Central memory CD4-positive, alpha-beta T cell (primary cell): Measurements from ENCODE around the gene RNF166.
"Not testable (repeated sequence)": the region's sequence is repeated elsewhere in the genome, so short reads cannot be mapped to it uniquely, and the experiment has no call there.

Experiments used
- DNase-seq: peaks from one replicate; pipeline ENCODE4 v3.0.0; 2022

The RNF166 gene

DNA sequence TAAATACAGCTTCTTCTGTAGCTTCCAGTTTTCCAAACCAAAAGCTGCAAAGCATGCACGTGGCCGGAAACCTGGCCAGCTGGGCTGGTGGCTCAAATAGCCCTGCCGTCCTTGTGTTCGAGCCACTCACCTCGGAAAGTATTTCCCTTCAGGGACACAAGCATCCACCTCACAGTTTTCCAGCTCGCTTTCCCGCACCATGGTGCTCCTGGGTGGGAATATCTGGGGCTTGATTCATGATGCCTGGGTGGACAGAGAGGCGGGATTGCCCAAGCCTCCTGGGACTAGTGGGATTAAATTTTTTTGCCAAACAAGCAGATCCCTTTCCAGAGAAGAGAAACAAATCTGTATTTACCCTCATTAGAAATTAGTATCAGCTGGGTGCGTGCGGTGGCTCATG, 36.2 kb downstream of the RNF166 start:
- DNase-seq: no peak

- not testable (repeated sequence) for DNase-seq
Observed at GRCh38 chr16:88669493-88669892, 36.7 kb downstream of the RNF166 start.

DNA sequence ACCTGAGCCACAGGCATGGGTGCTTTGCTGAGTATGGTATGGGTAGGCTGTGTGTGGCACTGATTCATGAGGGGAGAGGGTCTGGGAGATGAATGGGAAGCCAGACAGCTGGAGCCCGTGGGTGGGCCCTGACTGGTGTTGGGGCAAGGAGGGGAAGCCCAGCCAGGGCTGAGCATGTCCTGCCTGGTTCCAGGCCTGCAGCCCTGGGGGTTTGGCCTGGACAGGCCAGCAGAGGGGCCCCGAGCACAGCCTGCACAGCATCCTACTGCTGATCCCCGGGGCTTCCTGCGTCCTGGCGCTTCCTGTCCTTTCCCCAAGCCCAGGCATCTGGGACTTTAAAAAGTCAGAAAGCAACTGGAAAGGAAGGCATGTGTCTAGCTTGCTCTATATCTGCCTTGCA, 38.7 kb downstream of the RNF166 start:
- no peak for DNase-seq

DNA sequence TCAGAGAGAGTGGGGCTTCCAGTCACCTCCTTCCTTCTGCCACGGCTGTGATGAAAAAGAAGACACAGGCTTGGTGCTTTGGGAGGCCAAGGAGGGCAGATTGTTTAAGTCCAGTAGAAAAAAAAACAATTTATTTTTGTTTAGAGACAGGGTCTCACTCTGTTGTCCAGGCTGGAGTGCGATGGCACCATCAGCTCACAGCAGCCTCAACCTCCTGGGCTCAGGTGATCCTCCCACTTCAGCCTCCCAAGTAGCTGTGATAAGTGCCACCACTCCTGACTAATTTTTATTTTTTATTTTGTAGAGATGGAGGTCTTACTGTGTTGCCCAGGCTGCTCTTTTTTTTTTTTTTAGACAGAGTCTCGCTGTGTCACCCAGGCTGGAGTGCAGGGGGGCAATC, 40.6 kb downstream of the RNF166 start:
- no peak for DNase-seq

DNA sequence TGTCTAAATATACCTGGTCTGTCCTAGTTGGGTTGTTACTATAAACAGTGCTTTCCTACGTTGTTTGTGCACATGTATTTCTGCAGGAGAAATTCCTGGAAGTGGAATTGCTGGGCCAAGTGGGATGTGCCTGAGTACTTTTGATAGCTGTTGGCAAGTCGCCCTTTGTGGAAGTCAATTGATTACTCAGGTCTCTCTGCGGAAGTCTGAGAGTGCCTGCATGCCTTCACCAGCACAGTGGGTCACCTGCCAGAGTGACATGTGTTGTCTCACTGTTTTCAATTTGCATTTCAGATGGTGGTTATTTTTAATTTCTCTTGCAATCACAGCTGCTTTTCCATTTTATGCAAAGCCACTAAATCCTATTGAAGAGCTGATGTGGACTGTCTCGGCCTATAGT, 41.1 kb downstream of the RNF166 start:
- no peak for DNase-seq

GRCh38 chr16:88662843-88663606, 43.2 kb downstream of the RNF166 start, which contains the start of gene MVD:
Gene MVD, minus strand, starts transcription at chr16:88663091. Its CDS starts 11 bp downstream, at chr16:88663080.
- peak; percentile 95 for DNase-seq

- no peak for DNase-seq
Observed at GRCh38 chr16:88662222-88662842, 43.9 kb downstream of the RNF166 start.

DNA sequence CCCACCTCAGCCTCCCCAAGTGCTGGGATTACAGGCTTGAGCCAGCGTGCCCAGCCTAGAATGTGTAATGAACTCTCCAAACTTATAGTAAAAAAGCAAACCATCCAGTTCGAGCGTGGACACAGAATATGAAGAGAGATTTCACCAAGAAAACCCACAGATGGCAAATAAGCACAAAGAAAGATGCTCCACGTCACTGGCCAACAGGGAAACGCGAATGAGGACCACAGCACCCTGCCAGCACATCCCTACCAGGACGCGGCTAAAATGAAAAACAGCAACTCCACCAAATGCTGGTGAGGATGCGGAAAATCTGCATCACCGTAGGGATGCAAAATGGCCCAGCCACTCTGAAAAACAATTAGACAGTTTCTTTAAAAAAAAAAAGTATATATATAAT, 44.7 kb downstream of the RNF166 start:
- DNase-seq: no peak

- no peak for DNase-seq
Observed at GRCh38 chr16:88659160-88659559, 47.0 kb downstream of the RNF166 start.

DNA sequence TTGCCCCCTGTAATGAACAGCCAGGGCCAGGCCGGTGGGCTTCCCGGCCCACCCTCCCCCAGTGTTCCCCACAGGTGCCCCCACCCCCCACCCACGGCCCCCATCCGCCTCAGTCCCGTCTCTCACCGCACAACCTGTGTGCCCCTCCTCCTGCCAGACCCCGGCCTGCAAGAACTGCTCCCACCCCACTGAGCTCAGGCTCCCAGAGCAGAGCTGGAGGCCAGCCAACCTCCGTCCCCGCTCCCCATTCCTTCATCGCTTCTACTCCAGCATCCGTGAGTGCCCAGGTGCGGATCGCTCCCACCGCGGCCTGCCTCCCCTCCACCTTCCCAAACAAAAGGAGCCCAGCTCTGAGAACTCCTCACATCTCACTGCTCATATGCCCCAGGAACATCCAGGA, 47.5 kb downstream of the RNF166 start:
- no peak for DNase-seq

- DNase-seq: no peak
Observed at GRCh38 chr16:88657371-88657770, 48.8 kb downstream of the RNF166 start.

DNA sequence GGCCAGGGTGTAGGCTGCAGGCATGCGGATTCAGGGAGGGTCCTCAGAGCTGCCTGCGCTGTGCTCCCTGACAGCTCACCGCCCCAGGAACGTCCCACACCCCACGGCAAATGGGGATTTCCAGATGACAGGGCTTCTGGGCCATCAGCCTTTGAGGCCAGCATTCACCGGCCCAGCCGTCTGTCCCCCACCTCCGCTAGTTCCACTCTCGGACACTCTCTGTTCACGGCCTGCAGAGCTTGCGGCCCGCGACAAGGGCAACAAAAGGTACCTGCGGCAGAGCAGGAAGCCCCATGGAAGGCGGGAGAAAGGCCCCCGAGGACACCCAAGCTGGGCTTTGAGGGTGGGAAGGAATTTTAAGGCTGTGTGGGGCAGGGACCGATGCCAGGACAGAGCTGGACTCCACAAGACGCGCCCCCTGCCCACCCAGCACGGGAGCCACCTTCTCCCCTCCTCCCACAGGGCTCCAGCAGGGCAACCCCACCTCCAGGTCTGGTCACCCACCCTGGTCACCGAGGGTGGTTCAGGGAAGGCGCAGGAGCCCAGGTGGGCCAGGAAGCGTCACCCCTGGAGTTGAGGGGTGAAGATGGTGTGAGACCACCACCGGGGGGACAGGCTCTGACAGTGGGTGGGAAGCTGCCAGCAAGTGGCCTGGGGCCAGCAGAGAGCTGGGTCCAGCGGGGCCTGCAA, 49.8 kb downstream of the RNF166 start:
- DNase-seq: no peak

GRCh38 chr16:88655733-88656281, 50.4 kb downstream of the RNF166 start:
- DNase-seq: no peak

- no peak for DNase-seq
Observed at GRCh38 chr16:88655053-88655732, 51.0 kb downstream of the RNF166 start.

DNA sequence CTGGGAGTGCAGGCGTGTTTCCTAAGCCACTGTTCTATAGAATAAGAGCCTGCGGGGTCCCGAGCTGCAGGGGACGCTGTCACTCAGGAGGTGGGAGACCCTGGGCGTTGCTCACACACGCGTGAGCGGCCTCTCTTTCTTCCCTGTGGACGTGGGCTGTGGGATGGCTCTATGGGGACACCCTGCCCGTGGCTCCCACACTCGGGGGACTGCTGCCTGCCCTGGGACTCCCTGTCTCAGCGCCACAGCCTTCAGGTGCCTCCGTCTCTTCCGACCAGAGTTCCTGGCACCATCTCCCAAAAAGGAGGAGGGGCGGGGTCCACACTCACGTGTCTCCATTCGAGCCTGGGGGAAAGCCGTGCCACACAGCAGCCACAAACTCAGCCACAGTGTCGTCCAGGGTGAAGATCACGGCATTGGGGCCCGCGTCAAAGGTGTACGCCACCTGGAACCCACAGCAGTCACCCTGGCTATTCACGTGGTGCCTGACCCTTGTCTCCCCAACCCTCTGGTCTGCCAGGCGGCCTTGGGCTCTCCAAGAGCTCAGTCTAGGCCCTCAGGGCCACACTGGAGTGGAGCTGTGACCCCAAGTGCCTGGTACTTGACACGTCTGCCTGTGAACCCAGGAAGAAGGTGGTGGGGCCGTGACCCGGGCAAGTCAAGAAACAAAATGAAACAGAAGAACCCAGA, 51.7 kb downstream of the RNF166 start:
- no peak for DNase-seq

DNA sequence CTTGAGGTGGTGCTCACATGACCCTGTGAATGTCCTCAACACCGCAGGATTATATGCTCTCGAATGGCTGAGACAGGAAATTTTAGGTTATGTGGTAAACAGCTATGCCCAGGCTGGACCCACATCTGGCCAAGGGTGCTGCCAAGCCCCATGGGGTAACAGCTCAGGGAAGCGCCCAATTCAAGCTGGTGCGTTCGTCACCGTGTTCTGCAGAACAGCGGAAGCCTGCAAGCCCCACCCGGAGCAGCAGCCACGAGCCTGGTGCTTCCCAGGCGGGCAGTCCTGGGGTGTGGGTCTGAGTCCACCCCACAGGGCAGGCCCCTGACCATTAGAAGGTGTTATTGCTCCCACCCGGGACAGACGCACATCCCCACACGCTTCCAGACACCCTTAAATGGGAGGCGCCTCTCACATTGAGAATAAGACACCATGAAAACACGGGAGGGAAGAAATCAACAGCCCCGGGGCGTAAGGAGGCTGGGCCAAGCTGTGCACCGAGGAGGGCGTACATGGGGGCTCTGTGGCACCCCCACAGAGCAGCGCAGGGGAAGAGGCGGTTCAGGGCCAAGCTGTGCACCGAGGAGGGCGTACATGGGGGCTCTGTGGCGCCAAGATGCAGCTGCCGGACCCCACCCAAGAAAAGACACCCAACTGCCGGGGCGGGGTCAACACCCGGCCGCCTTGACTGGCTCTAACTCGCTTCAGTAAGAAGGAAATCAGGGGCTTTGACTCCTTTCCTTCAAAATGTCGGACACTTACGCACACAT, 52.4 kb downstream of the RNF166 start:
- no peak for DNase-seq

DNA sequence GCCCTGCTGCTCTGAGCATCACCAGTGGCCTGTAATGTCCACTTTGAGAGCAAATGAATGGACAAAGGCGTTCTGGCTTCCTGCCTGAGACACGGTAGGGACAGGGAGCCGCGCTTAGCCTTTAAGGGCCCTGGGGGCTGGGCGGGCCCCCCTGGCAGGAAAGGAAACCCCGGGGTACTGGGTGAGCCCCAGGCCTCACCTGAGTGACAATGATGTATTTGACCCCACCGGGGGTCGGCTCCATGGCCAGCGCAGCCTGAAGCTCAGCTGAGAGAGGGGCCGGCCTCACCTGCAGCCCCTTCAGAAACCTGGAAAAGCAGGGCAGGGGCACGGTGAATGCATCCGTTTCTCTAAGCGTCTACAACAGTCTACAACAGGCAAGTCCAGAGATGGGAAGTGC, 53.1 kb downstream of the RNF166 start:
- DNase-seq: no peak

DNA sequence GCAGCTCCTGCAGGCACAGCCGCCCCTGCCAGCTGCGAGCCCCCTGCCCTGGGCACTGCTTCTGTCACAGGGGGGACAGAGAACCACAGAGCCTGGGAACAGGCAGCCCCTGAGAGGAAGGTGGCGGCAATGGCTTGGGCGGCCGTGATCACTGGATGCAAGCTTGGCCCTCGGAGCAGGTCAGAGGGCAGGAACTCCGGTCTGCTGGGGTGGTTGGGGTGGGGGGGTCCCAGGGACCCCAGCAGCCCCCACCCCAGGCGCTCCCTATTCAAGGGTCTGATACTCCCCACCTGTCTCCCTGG, 53.5 kb downstream of the RNF166 start:
- DNase-seq: no peak

GRCh38 chr16:88651989-88652761, 54.0 kb downstream of the RNF166 start:
- no peak for DNase-seq

GRCh38 chr16:88651276-88651988, 54.8 kb downstream of the RNF166 start:
- DNase-seq: peak; percentile 79
